ENCODE results near the gene AGBL4.

- TF ChIP-seq CTCF (IDR thresholded peaks at IDR 0.05) (no peak), POLR2A (IDR thresholded peaks at IDR 0.05) (no peak)
Measured at GRCh38 chr1:49864581-49864980, 159.2 kb downstream of the AGBL4 start.

Measured in lower leg skin (tissue), 3 donors.